GM21825 (cell line): Measurements from ENCODE around the gene PKIB.
A peak's percentile ranks its signal among the peaks of the same experiment; 100 is the strongest.

Experiments
- ATAC-seq: cut with Tn5 transposase; IDR thresholded peaks from one replicate; pipeline ENCODE4 v1.9.1; 2021; ENCODE audit warnings: mild to moderate bottlenecking, moderate library complexity; ENCODE audit not compliant: unreplicated experiment

Gene PKIB

DNA sequence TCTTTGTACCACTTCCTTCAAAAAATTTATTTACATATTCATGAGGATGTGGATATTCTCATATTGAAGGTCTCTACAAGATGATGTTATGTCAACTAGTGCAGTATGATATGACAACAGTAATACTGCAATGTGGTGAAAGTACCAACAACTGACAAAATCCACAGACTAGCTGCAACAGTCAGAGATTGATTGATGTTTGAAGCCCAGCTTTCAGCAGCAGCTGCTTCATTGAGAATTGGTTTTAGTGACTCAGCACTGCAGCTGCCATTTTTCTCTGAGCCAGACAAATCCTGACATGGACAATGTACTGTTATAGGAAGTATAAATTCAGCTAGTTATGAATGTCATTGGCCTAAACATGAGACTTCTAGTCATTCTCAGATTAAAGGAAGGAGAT lies 53.8 kb downstream of the PKIB start:
- no peak for ATAC-seq

DNA sequence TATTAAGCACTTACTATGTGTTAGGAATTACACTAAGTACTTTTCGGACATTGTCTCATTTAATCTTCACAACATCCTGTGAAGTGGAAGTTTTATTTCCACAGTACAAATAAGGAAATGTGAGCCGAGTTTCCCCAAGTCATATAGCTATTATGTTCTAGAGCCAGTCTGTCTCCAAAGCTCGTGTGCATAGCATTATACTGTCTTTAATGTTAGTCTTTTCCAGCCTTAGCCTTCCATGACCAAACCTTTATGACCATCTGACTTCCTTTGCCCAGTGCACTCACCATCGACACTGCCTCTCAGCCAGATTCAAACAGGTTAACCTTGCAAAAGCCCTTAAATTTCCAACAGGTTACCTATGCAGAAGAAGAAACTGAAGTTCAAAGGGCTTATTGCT lies 55.7 kb downstream of the PKIB start:
- no peak for ATAC-seq

DNA sequence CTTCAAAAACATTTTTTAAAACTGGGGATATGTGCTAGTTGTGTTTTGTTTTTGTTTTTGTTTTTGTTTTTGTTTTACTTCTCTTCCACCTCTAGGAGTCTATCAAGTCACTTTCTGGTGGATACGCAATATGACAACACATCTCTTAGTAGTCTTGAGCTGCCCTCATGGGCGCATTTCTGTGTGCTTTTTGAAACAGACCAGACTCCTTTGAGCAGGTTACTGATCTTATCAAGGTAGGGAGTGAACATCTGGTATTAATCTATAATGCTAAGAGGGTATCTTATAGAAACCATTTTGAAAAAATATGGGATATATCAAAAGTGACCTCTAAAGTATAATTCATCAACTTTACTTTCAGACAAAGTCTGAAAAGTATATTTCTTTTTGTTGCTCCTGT lies 56.2 kb downstream of the PKIB start:
- no peak for ATAC-seq

DNA sequence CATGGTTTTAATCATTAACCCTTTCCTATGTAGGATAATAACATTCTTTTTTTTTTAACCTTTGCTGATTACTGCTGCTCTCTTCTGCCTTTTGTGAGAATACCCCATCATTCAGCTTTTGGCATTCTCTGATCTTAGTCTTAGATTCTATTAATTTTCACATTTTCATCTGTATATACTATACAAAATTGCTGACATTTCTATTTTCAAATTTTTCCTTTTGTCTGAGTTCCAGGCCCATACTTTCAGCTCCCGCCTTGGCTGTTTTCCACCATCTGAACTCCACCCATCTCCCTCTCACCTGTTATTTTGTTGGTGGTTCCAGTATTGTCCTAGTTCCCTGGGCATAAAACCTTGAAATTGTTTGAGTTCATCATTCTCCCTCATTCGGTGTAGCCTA lies 59.2 kb downstream of the PKIB start:
- no peak for ATAC-seq

DNA sequence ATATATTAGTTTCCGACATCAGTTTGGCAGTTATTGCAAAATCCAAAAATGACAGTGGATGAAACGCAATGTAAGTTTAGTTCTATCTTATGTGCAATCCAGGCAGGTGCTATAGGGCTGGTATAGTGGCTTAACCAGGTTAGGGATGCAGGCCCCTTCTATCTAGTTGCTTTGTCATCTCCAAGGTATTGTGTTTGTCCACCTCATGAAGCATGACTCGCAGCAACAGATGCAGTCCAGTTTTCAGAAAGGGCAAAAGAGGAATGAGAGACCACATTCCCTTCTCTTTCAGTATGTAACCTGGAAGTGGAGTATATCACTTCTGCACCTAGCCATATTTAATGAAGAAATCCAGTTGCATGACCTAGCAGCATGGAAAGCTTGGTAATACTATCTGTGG lies 59.7 kb downstream of the PKIB start:
- no peak for ATAC-seq

DNA sequence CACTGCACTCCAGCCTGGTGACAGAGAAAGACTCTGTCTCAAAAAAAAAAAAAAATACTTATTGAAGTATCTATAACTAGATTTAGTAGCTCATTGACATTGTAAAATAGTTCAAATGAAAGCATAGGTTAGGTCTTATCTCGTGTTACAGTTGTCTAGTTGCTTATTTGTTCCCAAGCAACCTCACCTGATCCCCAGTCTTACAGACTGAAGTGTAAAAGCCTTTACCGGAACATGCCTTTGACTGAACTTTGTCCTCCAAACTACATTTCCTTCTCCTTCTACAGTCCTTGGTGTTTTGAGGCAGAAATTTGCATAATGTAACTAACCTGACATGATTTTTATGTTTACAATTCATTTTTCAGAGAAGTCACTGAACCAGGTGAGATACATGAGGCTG lies 61.0 kb downstream of the PKIB start:
- ATAC-seq, result no peak

DNA sequence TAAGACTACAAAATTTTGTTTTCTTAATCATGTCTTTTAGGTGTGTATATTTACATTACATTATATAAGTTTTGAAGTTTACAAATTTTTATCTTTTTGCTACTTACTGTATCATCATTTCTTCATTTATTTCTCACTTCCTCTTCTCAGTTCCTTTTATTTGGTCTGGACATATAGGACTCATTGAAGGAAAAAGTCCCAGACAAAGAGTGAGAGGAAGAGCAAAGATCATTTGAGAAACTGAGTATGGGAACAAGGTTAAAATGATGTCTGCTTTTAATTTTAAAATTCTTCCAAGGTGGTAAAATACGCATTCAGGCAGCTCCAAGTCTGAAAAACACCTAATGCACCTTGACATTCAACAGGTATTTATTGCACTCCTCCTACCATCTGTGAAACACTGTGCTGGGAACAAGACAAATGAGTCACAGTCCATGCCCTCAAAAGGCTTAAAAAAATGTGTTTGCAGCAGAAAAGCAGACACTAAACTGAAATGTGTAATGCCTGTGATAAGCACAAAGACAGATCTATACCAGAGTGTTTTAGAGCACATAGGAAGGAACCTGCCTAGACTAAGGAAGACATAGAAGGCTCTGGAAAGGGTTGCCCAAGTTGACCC lies 63.2 kb downstream of the PKIB start:
- peak; percentile 57 for ATAC-seq

DNA sequence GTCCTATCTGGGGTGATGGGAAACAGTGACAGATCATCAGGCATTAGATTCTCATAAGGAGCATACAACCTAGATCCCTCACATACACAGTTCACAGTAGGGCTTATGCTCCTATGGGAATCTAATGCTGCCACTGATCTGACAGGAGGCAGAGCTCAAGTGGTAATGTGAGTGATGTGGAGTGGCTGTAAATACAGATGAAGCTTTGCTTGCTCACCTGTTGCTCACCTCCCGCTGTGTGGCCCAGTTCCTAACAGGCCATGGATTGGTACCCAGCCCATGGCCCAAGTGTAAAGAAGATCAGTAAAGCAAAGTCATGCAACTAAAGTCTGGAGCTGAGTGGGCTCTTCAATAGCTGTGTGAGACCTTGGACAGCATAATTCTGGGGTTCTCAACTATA lies 65.9 kb downstream of the PKIB start:
- no peak for ATAC-seq

DNA sequence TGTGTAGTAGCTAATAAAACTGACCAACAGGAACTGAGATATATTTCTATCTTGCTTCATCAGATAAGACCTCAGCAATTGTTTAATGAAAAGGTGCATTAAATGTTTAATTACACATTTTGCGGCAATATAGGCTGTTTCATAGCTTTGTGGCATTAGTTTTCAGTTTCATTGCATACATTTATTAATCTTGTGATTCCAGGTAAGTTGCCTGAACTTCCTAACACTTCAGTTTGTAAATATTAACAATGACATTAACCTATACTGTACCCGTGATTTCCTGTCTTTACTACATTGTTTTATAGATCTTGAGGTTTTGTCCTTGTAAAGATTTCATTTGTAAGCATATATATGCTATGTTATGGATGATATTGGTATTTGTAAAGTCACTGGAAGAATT lies 66.5 kb downstream of the PKIB start:
- ATAC-seq, result no peak

DNA sequence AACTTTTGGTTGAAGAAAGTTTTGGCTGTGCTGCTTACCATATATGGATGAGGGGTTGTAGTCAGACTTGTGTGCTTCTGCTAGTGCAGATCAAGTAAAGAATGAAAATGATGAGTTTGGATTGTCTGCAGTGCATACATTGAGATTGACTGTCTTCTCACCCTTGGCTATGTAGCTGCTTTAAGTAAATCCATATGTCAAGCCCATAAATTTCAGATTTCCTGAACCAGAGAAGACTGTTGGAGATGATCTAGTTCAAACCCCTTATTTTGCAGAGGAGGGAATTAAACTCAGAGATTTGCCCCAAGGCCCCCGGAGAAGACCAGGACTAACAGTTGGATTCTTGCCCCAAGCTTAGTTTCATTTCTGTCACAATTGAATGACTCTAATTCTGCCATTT lies 67.2 kb downstream of the PKIB start:
- ATAC-seq, result no peak

DNA sequence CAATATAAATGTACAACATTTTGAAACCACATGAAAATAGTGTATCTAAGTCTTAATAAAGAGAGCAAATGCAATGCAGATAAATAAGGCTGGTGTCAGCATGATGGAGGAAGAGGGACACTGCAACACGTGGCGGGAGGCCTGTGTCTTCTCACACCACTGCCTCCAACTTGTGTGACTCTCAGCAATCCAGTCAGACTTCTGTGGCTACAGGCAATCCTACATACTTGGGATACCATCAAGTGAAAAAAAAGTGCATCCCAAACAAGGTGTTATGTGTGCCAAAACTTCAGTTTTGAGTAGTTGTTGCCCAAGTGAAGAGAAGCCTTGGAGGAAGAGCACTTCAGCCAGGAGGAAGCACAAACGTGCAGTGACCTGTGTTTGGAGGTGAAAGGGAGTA lies 68.6 kb downstream of the PKIB start:
- no peak for ATAC-seq

DNA sequence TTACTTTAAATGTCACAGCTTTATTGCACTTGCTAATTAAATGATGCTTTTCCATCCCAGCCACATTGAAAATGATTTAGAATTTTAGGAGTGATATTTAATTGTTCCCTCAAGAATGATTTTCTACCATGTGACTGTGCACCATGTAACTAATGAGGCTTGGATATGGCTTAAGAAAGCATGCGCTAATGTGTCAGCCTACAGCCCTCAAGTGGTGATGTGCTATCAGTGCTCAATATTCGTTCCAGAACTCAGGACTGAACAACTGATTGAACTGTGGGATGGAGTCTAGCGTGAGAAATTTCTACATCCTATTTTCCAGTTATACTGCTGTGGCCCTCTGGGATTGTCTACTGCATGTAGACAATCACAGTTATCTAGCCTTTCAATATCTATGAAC lies 71.5 kb downstream of the PKIB start:
- no peak for ATAC-seq

DNA sequence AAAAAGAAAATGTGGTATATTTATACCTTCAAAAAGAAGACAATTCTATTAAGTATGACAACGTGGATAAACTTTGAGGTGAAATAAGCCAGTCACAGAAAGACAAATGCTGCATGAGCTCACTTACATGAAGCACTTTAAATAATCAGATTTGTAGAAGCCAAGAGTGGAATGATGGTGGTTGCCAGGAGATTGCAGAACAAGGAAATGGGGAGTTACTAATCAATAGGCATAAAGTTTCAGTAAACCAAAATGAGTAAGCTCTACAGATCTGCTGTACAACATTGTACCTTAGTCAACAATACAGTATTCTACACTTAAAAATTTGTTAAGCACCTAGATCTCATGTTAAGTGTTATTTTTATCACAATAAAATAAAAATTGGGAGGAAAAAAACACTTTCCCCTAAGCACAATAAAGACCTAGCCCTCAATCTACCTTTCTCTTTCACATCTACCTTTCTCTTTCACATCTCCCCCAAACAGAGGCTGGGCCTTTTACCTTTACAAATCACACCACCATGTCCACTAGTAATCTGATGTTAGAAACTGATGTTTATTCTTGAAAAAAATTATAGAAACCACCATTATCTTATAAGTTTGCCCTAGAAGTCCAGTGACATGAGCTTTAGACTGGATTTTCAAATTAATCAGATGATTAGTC lies 73.9 kb downstream of the PKIB start:
- ATAC-seq, result no peak

DNA sequence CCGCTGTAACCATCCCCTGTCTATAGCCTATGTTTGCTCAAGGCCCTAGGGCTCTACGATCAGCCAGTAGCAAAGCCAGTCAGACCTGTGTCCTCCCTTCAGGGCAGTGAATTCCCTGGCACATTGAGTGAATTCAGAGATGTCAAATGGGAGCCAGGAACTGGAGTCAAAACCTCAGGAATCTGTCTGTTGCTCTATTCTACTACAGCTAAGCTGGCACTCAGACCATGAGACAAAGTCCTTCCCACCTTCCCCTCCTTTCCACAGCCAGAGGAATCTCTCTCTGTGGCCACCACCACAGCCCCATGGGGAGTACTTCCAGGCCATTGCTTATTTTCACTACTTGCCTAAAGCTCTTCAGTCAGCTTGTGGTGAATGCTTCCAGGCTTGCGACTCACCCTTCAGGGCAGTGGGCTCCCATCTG lies 82.0 kb downstream of the PKIB start:
- ATAC-seq, result no peak

DNA sequence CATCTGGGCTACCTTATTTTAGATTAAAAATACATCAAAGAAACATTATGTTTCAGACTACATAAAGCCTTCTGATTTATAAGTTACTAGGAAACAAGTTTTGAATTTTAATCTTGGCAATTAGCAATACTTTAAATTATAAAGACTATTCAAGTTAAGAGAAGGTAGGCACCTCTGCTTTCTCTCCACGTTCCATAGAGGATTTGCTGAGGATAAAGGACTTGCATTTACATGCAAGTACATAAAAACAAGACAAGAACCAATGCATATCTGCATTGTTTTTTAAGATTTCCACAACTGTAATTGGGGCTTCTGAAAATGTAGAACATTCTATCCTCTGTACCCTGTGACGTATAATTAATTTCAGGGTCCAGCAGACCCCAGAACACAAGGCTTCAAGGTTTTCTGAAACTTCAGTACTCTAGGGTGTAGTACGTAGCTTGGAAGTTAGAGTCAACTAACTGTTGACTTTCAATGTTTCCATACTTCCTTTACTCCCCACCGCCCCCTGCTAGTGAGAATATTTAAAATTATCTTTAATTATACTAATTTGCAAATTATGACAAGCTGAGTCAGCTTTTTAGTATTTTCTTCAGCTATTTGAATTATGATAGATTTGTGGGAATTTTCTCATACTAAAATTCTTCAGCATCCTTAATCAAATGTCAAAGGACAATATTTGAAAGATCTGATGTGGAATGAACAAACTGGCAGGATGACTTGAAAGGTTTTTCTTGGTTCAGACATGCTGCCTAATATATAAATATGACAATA lies 82.8 kb downstream of the PKIB start:
- no peak for ATAC-seq

DNA sequence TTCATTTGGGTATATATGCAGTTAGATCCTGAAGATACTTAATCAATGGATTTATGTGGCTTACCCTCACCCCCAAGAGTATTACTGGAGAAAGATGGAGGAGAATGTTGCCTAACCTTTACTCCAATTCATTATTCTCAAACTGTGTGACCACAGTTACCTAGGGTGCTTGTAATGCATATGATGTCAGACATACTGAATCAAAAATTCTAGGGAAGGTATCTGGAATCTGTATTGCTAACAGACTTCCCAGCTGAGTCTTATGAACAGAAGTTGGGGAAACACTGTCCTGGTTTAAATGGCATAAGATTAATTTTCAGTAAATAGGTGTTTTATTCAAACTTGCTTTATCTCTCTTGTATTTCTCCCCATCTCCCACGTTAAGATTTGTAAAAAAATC lies 83.9 kb downstream of the PKIB start:
- ATAC-seq, result no peak

DNA sequence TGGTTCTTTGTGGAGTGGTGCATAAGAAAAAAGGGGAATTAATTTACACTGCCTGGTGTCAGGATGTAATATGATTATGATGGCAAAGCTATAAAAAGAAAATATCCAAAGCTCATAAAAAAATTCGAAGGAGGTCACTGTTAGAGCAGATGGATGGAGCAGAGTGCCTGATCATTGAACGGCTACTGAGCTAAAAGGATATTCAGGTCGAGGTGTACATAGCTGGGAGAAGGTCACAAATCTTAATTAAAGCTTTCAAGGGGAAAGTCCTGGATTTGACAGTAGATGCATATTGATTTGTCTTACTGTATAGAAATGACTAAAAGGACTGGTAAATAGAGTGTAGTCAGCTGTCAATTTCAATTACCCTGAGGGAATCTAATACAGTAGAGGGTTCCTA lies 84.4 kb downstream of the PKIB start:
- ATAC-seq, result no peak

DNA sequence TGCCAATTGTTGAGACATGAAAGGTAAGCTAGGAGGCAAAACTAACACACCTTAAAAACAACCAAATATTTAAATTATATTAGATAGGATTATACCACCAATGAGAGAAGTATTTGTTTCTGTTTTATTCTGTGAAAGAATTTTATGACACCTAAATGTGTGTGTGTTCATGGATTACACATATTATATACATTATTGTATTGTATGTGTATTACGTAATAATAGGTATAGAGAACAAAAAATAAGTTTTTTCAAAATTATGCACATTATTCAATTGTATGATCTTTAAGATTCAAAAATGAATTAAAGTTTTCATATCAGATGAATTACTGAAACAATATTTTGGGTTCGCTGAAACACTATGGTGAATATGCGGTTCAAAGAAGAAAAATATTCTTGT lies 85.0 kb downstream of the PKIB start:
- ATAC-seq, result no peak

DNA sequence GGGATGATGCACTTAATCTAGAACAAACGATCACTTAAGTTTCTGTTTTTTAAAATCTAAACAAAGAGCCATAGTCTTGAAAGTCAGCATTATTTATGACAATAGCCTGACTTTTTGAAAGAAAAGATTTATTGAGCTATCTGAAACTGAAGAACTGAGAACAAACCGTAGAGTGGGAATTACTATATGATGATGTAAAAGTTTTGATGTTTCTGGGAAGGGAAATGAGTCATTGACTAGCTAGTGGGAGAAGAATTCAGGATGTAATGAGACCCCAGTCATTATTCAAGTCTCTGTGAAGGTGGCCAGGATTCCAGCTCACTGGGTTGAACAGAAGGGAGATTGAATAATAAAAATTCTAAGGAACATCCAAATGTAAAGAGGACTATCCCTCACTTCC lies 85.9 kb downstream of the PKIB start:
- ATAC-seq, result no peak

DNA sequence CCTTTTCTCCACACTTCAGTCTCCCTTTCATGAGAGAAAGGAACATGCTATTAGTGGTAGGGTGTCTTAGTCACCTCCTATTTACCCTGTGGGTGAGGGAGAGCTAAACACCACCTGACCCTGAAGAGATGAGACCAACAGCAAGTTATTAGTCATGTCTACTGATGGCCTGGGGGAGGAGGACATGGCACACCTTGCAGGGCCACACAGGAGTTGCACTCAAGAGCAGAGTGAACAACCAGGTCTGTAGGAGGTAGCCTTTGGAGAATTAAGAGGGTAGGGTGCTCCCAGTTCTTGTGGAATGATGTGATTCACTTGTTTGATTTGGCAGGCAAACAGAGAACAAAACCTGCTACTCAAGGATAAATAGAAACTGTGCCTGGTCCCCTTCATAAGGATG lies 86.6 kb downstream of the PKIB start:
- no peak for ATAC-seq

DNA sequence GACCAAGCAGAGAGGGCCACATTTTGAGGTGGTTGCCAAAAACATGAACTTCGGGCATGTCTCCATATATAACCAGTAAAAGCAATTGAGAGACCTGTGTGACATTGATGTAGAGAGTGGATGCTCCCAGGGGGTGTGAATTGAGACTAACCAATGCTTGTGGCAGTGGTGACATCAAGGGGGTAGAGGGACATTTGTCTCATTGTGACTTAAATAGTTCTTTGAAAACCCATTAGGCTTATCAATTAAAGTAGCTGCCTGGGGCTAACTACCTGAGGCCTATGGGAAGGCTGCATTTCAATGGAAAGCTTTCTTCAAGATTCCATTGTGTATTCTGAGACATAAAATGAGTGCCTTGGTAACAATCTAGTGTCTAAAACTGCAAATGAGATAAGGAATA lies 87.3 kb downstream of the PKIB start:
- ATAC-seq, result no peak

DNA sequence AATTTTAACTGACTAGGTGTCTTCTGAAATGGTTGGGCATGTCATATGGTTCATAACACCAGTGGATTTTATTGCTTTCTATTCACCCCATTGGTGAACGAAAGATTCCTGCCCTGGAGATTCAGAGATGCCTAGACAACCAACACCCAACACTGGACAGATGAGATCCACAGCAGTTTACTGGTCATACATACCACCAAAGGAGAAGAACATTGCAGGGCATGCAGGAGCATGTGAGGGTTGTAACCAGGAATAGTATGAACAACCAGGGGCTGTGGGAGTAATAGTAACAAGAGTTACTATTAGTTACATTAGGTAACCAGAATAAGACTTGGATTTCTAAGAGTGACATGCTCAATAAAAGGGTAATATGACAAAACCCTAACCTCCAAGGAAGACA lies 91.5 kb downstream of the PKIB start:
- no peak for ATAC-seq
